Nephron (organoid): ENCODE data around the gene SYN1.

Experiments used
- H3K27ac Mint-ChIP-seq, 3 experiments: 2 replicates each; pipeline ENCODE4 v1.8.0; 2020; ENCODE audit warnings: mixed read lengths in 3 of 3, mild to moderate bottlenecking in 2 of 3, moderate library complexity in 1 of 3
- H3K27me3 Mint-ChIP-seq: 2 replicates; pipeline ENCODE4 v1.8.0; 2021; ENCODE audit warnings: low read depth, mild to moderate bottlenecking, moderate library complexity, mixed read lengths
- H3K36me3 Mint-ChIP-seq: 2 replicates; pipeline ENCODE4 v1.8.0; 2020; ENCODE audit warnings: low read depth, mixed read lengths
- H3K4me1 Mint-ChIP-seq: 2 replicates; pipeline ENCODE4 v1.8.0; 2020; ENCODE audit warnings: mixed read lengths
- H3K4me3 Mint-ChIP-seq, 3 experiments: 2 replicates each; pipeline ENCODE4 v1.8.0; 2020; ENCODE audit warnings: mild to moderate bottlenecking in 3 of 3, mixed read lengths in 3 of 3, moderate library complexity in 2 of 3
- H3K9me3 Mint-ChIP-seq: 2 replicates; pipeline ENCODE4 v1.8.0; 2020; ENCODE audit warnings: mixed read lengths
- CTCF ChIP-seq, 3 experiments: fragments of 200-600 bp; sonication (generic); IDR thresholded peaks; one replicate each; pipeline ENCODE4 v1.5.0; 2021; ENCODE audit warnings: antibody characterized with exemption in 3 of 3; ENCODE audit not compliant: unreplicated experiment in 3 of 3

SYN1 gene

GRCh38 chrX:47658684-47659420 is 39.2 kb upstream of the SYN1 start, which contains the start of gene UXT:
TSS of gene UXT (minus strand) at chrX:47659180. CDS start at chrX:47658927, 253 bp downstream.
- Mint-ChIP-seq H3K36me3 (peaks cover 24% of the 10 kb centered on the region), H3K27ac (peak within 1 kb of the TSS; percentile 86 to 97 (median 94)), H3K4me3 (peak within 1 kb of the TSS; percentile 83 to 91 (median 85)), H3K27me3 (no peaks in the 10 kb centered on the region), H3K4me1 (peaks cover 5% of the 10 kb centered on the region), H3K9me3 (peaks cover 6% of the 10 kb centered on the region)
- no peak for TF ChIP-seq CTCF (IDR thresholded peaks at IDR 0.05; ENCODE audit: unreplicated experiment in 3 of 3)

- Mint-ChIP-seq H3K27ac (peak overlapping the region; percentile 86 to 97 (median 94)), H3K4me3 (peak overlapping the region; percentile 83 to 91 (median 85)), H3K9me3 (peaks cover 6% of the 10 kb centered on the region), H3K27me3 (no peaks in the 10 kb centered on the region), H3K4me1 (peaks cover 5% of the 10 kb centered on the region), H3K36me3 (peaks cover 28% of the 10 kb centered on the region)
- no peak for TF ChIP-seq CTCF (IDR thresholded peaks at IDR 0.05; ENCODE audit: unreplicated experiment in 3 of 3)
Measured at GRCh38 chrX:47658301-47658683, 38.6 kb upstream of the SYN1 start.

- Mint-ChIP-seq H3K4me1 (peaks cover 22% of the 10 kb centered on the region), H3K36me3 (peaks cover 28% of the 10 kb centered on the region), H3K9me3 (peaks cover 18% of the 10 kb centered on the region), H3K27ac (peak overlapping the region; percentile 97 to 99 (median 98)), H3K27me3 (no peaks in the 10 kb centered on the region), H3K4me3 (peak overlapping the region; percentile 91 to 92 (median 92))
- TF ChIP-seq CTCF (IDR thresholded peaks at IDR 0.05; ENCODE audit: unreplicated experiment in 3 of 3), result no peak
Measured at GRCh38 chrX:47651043-47651905, 31.6 kb upstream of the SYN1 start.

DNA sequence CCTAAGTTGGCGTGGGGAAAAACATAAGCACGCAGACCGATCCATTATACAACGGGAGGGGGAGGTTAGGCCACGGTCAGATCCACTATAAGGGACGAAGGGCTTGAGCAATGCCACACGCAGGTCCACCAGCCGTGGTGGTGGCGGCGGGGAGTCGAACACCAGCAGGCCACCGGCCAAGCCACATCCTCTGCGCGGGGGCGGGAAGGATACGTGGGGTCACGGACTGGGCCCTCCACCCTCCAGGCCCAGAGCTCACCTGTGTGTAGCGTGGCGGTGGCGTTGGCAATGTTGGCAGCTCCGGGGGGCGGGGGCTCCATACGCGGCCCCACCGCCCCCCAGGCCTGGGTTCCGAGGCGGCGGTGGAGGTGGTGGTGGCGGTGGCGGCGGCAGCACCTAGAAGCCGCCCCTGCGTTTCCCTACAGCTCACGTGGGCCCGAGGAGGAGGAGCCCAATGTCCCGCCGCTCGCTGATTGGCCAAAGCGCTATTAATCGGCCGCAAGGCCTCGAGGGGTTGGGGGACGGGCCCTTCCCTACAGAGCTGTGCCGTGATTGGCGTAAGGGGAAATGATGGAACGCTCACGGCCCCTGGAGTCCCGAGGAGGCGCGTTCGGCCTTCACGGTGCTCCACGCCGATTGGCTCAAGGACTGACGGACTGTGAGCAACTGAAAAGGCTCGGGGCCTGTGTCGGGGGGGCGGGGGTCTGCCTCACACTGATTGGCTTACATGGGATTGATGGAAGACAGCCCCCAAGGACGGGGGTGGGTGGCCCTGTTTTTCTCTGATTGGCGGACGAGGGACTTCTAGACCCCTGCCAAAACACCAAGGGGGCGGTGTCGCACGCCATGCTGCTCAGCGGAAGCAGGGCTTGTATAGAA is 30.7 kb upstream of the SYN1 start, which contains the start of gene ELK1:
ELK1 (minus strand) TSS at position 400 of the 879 bp plus-strand sequence. CDS start 9,122 bp downstream, outside the sequence.
- peaks cover 13% of the 10 kb centered on the region for H3K9me3 Mint-ChIP-seq
- H3K4me1 Mint-ChIP-seq, result peaks cover 22% of the 10 kb centered on the region
- H3K36me3 Mint-ChIP-seq, result peaks cover 20% of the 10 kb centered on the region
- H3K27ac Mint-ChIP-seq, result peak within 1 kb of the TSS; percentile 97 to 99 (median 98)
- TF ChIP-seq CTCF (IDR thresholded peaks at IDR 0.05; ENCODE audit: unreplicated experiment in 3 of 3), result no peak
- peak within 1 kb of the TSS; percentile 91 to 92 (median 92) for H3K4me3 Mint-ChIP-seq
- H3K27me3 Mint-ChIP-seq, result no peaks in the 10 kb centered on the region

GRCh38 chrX:47649781-47650163 is 30.1 kb upstream of the SYN1 start:
- no peak for TF ChIP-seq CTCF (IDR thresholded peaks at IDR 0.05; ENCODE audit: unreplicated experiment in 3 of 3)
- H3K36me3 Mint-ChIP-seq, result peaks cover 20% of the 10 kb centered on the region
- peak overlapping the region; percentile 31 to 83 (median 77) for H3K27ac Mint-ChIP-seq
- H3K4me1 Mint-ChIP-seq, result peaks cover 25% of the 10 kb centered on the region
- peak overlapping the region; percentile 91 to 92 (median 92) for H3K4me3 Mint-ChIP-seq
- H3K27me3 Mint-ChIP-seq, result no peaks in the 10 kb centered on the region
- H3K9me3 Mint-ChIP-seq, result peaks cover 13% of the 10 kb centered on the region
